SH-SY5Y (cell line): ENCODE measurements around the gene CHM.

Source experiments
- GATA2 ChIP-seq: IDR thresholded peaks from 2 replicates; pipeline ENCODE4 v1.6.1; 2011; ENCODE audit warnings: mild to moderate bottlenecking, low read depth, low read length
- GATA3 ChIP-seq: IDR thresholded peaks from 2 replicates; pipeline ENCODE4 v1.6.1; 2011; ENCODE audit warnings: low read depth, mild to moderate bottlenecking, low read length, moderate library complexity

GRCh38 chrX:85964744-85965143 lies 82.6 kb downstream of the CHM start:
- TF ChIP-seq GATA2: no peak
- TF ChIP-seq GATA3: no peak
